H1 (cell line): ENCODE data around the gene FXYD7. TPM values are rescaled to one million over a fixed set of nuclear protein-coding genes. Genes with fewer than 3 reads are reported as not detected.

ENCODE experiments used
- CBX8 ChIP-seq: fragments of 300-800, 300-1000 bp; sonication (generic); IDR thresholded peaks from 2 replicates; pipeline ENCODE4 v1.7.1; 2016; ENCODE audit warnings: low read depth, low read length, borderline replicate concordance
- CHD7 ChIP-seq: fragments of 300-600 bp; sonication (generic); IDR thresholded peaks from 2 replicates; pipeline ENCODE4 v1.7.1; 2012; ENCODE audit warnings: low read length, moderate library complexity, mild to moderate bottlenecking, inconsistent platforms; ENCODE audit not compliant: insufficient replicate concordance
- PHF8 ChIP-seq: fragments of 200-600 bp; sonication (generic); conservative IDR thresholded peaks from 2 replicates; pipeline ENCODE4 v1.7.1; 2012; ENCODE audit warnings: low read depth, mild to moderate bottlenecking, inconsistent platforms, low read length, moderate library complexity
- SIRT6 ChIP-seq: IDR thresholded peaks from one replicate; pipeline ENCODE4 v1.7.1; 2012; ENCODE audit warnings: low read length, inconsistent platforms
- TAF7 ChIP-seq: optimal IDR thresholded peaks from 2 replicates; pipeline ENCODE3; 2011; ENCODE audit warnings: low read depth, mild to moderate bottlenecking, inconsistent platforms, low read length, moderate library complexity, borderline replicate concordance
- TBP ChIP-seq: IDR thresholded peaks from 2 replicates; pipeline ENCODE4 v1.6.1; 2011; ENCODE audit warnings: low read depth, low read length, improper control_type of control experiment
- polyA plus RNA-seq, 7 experiments: library from polyadenylated mRNA; depleted of rRNA in 3 of 7; stranded (reverse) in 5 of 7; unstranded in 2 of 7; fragments of >200 nt in 5 of 7; fragments of 200-250 nt in 2 of 7; gene quantifications; 1 replicate in 5 of 7; 2 replicates in 1 of 7; 4 replicates in 1 of 7; pipeline versions ENCODE4 v1.2.1 to v1.2.3, GENCODE V29; 2011 to 2013; ENCODE audit warnings: missing spikeins in 2 of 7, mixed read lengths in 2 of 7
- total RNA-seq: library from RNA; stranded (reverse); fragmentation: NEBNext Ultra II Directional; extraction: Animal tissue kit (Norgen Biotek cat#: 25700); gene quantifications from 2 replicates; pipeline ENCODE4 v1.2.1, GENCODE V29; 2021

Gene FXYD7
- total and polyA plus RNA-seq, 2 of the 8 experiments (the other 6 are each of a cell fraction or from before 2014, with no cell fraction given), result 12.1 to 14.3 TPM

DNA sequence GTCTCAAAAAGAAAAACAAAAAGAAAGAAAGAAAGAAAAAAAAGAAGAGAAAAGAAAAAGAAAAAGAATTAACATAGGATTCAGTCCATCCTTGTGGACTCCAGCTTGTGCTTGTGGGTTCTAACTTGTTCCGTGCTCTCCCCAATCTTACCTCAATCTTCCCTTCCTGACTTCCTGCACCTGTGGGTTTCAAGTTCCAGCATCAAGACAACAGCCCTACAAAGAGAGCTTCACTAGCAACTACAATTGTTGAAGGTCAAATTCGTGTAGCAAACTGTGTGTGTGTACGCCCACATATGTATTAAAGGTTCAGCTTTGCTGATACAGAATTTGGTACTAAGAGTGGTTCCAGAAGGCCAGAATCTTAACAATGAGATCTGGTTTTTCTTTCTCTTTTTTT is 36.8 kb downstream of the FXYD7 start (continued):
- TF ChIP-seq CHD7, result no peak
- no peak for TF ChIP-seq PHF8
- no peak for TF ChIP-seq TBP
- no peak for TF ChIP-seq CBX8
- no peak for TF ChIP-seq TAF7
- no peak for TF ChIP-seq SIRT6
